GM12878 (cell line): ENCODE results near the gene CLIC3.

Experiments
- ATF7 ChIP-seq: fragments of 450-650 bp; IDR thresholded peaks from 2 replicates; pipeline ENCODE4 v1.6.1; 2016; ENCODE audit warnings: low read depth, mild to moderate bottlenecking
- BHLHE40 ChIP-seq, 2 experiments: fragments of 450-650 bp in 1 of 2; IDR thresholded peaks; 2 replicates each; pipeline ENCODE4 v1.6.1; 2011 to 2017; ENCODE audit warnings: low read depth in 2 of 2, borderline replicate concordance in 1 of 2, improper control_type of control experiment in 1 of 2, low read length in 1 of 2, mild to moderate bottlenecking in 1 of 2
- DPF2 ChIP-seq: fragments of 450-650 bp; IDR thresholded peaks from 2 replicates; pipeline ENCODE4 v1.6.1; 2017; ENCODE audit warnings: mild to moderate bottlenecking
- EP300 ChIP-seq, 2 experiments: fragments of 150-350 bp in 1 of 2; IDR thresholded peaks; 2 replicates each; pipeline ENCODE4 v1.6.1; 2011 to 2012; ENCODE audit warnings: low read depth in 2 of 2, low read length in 2 of 2, borderline replicate concordance in 1 of 2, improper control_type of control experiment in 1 of 2, inconsistent platforms in 1 of 2; ENCODE audit not compliant: control insufficient read depth in 1 of 2
- EZH2 ChIP-seq: IDR thresholded peaks from 2 replicates; pipeline ENCODE4 v1.6.1; 2012; ENCODE audit warnings: low read depth, mild to moderate bottlenecking, control low read depth, inconsistent platforms, low read length, borderline replicate concordance; ENCODE audit not compliant: control insufficient read depth
- GATAD2B ChIP-seq: fragments of 450-650 bp; conservative IDR thresholded peaks from 2 replicates; pipeline ENCODE4 v1.6.1; 2017; ENCODE audit warnings: low read depth, mild to moderate bottlenecking, moderate library complexity
- KDM1A ChIP-seq: fragments of 200-600 bp; sonication (generic); IDR thresholded peaks from 2 replicates; pipeline ENCODE4 v1.6.1; 2016; ENCODE audit warnings: borderline replicate concordance
- NRF1 ChIP-seq: conservative IDR thresholded peaks from 2 replicates; pipeline ENCODE4 v1.6.1; 2011; ENCODE audit warnings: mild to moderate bottlenecking, low read depth, low read length, improper control_type of control experiment
- RCOR1 ChIP-seq: conservative IDR thresholded peaks from 2 replicates; pipeline ENCODE4 v1.6.1; 2012; ENCODE audit warnings: low read depth, low read length, improper control_type of control experiment
- SP1 ChIP-seq: IDR thresholded peaks from one replicate; pipeline ENCODE4 v1.6.1; 2011; ENCODE audit warnings: low read depth, low read length
- TF ChIP-seq, protein P1 (sequence below), 3 experiments: IDR thresholded peaks in 2 of 3; conservative IDR thresholded peaks in 1 of 3; 2 replicates each; pipeline ENCODE4 v1.5.1; 2011; ENCODE audit warnings: low read depth in 3 of 3, low read length in 3 of 3, mild to moderate bottlenecking in 3 of 3, control low read depth in 2 of 3, moderate library complexity in 2 of 3, inconsistent platforms in 1 of 3, mixed read lengths in 1 of 3; ENCODE audit not compliant: control insufficient read depth in 2 of 3, insufficient read depth in 1 of 3; ENCODE audit errors: extremely low read depth in 1 of 3
- TF ChIP-seq, protein P2 (sequence below): fragments of 450-650 bp; formaldehyde crosslinking; IDR thresholded peaks from 2 replicates; pipeline ENCODE4 v1.5.0; 2022; ENCODE audit warnings: mild to moderate bottlenecking, missing genetic modification characterization
- TF ChIP-seq, protein P3 (sequence below): fragments of 450-650 bp; IDR thresholded peaks from 2 replicates; pipeline ENCODE4 v1.6.1; 2017; ENCODE audit warnings: antibody characterized with exemption, mild to moderate bottlenecking, moderate library complexity
- TF ChIP-seq, protein P4 (sequence below): IDR thresholded peaks from 2 replicates; pipeline ENCODE4 v1.6.1; 2012; ENCODE audit warnings: mild to moderate bottlenecking, low read depth, low read length

DNA sequence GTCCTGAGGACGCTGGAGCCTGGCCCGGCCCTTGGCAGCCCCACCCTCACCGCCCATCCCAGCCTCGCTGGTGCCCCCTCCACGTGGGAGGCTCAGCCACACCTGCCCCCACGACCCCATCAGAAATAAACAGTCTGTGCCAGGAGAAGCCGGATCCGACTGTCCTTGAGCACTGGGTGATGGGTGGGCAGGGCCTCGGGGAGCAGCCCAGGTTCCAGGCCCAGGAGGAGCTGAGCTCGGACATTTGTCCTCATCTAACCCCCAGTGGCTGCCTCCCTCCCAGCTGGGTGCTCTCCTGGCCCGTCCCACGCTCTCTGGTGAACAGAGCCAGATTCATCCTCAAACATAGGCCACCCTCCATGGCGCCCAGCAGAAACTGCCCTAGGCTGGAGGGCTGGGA, 23.6 kb downstream of the CLIC3 start:
- TF ChIP-seq, protein P1, sequence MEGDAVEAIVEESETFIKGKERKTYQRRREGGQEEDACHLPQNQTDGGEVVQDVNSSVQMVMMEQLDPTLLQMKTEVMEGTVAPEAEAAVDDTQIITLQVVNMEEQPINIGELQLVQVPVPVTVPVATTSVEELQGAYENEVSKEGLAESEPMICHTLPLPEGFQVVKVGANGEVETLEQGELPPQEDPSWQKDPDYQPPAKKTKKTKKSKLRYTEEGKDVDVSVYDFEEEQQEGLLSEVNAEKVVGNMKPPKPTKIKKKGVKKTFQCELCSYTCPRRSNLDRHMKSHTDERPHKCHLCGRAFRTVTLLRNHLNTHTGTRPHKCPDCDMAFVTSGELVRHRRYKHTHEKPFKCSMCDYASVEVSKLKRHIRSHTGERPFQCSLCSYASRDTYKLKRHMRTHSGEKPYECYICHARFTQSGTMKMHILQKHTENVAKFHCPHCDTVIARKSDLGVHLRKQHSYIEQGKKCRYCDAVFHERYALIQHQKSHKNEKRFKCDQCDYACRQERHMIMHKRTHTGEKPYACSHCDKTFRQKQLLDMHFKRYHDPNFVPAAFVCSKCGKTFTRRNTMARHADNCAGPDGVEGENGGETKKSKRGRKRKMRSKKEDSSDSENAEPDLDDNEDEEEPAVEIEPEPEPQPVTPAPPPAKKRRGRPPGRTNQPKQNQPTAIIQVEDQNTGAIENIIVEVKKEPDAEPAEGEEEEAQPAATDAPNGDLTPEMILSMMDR (IDR thresholded peaks at IDR 0.05 in 2 of 3, conservative IDR thresholded peaks at IDR 0.05 in 1 of 3; ENCODE audit: control insufficient read depth in 2 of 3, extremely low read depth in 1 of 3, insufficient read depth in 1 of 3, low read depth in 3 of 3, low read length in 3 of 3), result no peak
- TF ChIP-seq EZH2, result no peak
- TF ChIP-seq, protein P2, sequence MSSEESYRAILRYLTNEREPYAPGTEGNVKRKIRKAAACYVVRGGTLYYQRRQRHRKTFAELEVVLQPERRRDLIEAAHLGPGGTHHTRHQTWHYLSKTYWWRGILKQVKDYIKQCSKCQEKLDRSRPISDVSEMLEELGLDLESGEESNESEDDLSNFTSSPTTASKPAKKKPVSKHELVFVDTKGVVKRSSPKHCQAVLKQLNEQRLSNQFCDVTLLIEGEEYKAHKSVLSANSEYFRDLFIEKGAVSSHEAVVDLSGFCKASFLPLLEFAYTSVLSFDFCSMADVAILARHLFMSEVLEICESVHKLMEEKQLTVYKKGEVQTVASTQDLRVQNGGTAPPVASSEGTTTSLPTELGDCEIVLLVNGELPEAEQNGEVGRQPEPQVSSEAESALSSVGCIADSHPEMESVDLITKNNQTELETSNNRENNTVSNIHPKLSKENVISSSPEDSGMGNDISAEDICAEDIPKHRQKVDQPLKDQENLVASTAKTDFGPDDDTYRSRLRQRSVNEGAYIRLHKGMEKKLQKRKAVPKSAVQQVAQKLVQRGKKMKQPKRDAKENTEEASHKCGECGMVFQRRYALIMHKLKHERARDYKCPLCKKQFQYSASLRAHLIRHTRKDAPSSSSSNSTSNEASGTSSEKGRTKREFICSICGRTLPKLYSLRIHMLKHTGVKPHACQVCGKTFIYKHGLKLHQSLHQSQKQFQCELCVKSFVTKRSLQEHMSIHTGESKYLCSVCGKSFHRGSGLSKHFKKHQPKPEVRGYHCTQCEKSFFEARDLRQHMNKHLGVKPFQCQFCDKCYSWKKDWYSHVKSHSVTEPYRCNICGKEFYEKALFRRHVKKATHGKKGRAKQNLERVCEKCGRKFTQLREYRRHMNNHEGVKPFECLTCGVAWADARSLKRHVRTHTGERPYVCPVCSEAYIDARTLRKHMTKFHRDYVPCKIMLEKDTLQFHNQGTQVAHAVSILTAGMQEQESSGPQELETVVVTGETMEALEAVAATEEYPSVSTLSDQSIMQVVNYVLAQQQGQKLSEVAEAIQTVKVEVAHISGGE (CRISPR knock-in tag), result no peak
- TF ChIP-seq RCOR1, result no peak
- TF ChIP-seq, protein P3, sequence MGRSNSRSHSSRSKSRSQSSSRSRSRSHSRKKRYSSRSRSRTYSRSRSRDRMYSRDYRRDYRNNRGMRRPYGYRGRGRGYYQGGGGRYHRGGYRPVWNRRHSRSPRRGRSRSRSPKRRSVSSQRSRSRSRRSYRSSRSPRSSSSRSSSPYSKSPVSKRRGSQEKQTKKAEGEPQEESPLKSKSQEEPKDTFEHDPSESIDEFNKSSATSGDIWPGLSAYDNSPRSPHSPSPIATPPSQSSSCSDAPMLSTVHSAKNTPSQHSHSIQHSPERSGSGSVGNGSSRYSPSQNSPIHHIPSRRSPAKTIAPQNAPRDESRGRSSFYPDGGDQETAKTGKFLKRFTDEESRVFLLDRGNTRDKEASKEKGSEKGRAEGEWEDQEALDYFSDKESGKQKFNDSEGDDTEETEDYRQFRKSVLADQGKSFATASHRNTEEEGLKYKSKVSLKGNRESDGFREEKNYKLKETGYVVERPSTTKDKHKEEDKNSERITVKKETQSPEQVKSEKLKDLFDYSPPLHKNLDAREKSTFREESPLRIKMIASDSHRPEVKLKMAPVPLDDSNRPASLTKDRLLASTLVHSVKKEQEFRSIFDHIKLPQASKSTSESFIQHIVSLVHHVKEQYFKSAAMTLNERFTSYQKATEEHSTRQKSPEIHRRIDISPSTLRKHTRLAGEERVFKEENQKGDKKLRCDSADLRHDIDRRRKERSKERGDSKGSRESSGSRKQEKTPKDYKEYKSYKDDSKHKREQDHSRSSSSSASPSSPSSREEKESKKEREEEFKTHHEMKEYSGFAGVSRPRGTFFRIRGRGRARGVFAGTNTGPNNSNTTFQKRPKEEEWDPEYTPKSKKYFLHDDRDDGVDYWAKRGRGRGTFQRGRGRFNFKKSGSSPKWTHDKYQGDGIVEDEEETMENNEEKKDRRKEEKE, result no peak
- no peak for TF ChIP-seq KDM1A
- no peak for TF ChIP-seq BHLHE40 (IDR thresholded peaks at IDR 0.05; ENCODE audit: borderline replicate concordance in 1 of 2, low read depth in 2 of 2, low read length in 1 of 2)
- TF ChIP-seq SP1, result no peak
- no peak for TF ChIP-seq DPF2
- no peak for TF ChIP-seq GATAD2B
- no peak for TF ChIP-seq NRF1
- TF ChIP-seq, protein P4, sequence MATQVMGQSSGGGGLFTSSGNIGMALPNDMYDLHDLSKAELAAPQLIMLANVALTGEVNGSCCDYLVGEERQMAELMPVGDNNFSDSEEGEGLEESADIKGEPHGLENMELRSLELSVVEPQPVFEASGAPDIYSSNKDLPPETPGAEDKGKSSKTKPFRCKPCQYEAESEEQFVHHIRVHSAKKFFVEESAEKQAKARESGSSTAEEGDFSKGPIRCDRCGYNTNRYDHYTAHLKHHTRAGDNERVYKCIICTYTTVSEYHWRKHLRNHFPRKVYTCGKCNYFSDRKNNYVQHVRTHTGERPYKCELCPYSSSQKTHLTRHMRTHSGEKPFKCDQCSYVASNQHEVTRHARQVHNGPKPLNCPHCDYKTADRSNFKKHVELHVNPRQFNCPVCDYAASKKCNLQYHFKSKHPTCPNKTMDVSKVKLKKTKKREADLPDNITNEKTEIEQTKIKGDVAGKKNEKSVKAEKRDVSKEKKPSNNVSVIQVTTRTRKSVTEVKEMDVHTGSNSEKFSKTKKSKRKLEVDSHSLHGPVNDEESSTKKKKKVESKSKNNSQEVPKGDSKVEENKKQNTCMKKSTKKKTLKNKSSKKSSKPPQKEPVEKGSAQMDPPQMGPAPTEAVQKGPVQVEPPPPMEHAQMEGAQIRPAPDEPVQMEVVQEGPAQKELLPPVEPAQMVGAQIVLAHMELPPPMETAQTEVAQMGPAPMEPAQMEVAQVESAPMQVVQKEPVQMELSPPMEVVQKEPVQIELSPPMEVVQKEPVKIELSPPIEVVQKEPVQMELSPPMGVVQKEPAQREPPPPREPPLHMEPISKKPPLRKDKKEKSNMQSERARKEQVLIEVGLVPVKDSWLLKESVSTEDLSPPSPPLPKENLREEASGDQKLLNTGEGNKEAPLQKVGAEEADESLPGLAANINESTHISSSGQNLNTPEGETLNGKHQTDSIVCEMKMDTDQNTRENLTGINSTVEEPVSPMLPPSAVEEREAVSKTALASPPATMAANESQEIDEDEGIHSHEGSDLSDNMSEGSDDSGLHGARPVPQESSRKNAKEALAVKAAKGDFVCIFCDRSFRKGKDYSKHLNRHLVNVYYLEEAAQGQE, result no peak
- TF ChIP-seq EP300 (IDR thresholded peaks at IDR 0.05; ENCODE audit: borderline replicate concordance in 1 of 2, control insufficient read depth in 1 of 2, low read depth in 2 of 2, low read length in 2 of 2), result no peak
- TF ChIP-seq ATF7, result no peak
